Right atrium auricular region (tissue), 2 donors: ENCODE results near the gene C13orf42. TPM values are rescaled to one million over a fixed set of nuclear protein-coding genes. Genes with fewer than 3 reads are reported as not detected.

Experiments
- DNase-seq: peaks from one replicate; pipeline ENCODE4 v3.0.0-alpha.2; 2019; ENCODE audit warnings: low spot score
- H3K27ac ChIP-seq, 2 donors: fragments of 200-600 bp; sonication (generic); 1 replicate in 1 of 2; 2 replicates in 1 of 2; pipeline ENCODE4 v1.5.1; 2016 to 2019
- H3K27me3 ChIP-seq, 2 donors: fragments of 200-600 bp; sonication (generic); one replicate each; pipeline versions ENCODE4 v1.5.1 to v1.6.0; 2017 to 2019
- H3K36me3 ChIP-seq: fragments of 200-600 bp; sonication (generic); one replicate; pipeline ENCODE4 v1.5.1; 2016
- H3K4me1 ChIP-seq, 2 donors: fragments of 200-600 bp; sonication (generic); one replicate each; pipeline versions ENCODE4 v1.5.1 to v1.6.0; 2017 to 2019
- H3K4me3 ChIP-seq, 2 donors: fragments of 200-600 bp; sonication (generic); 1 replicate in 1 of 2; 2 replicates in 1 of 2; pipeline ENCODE4 v1.5.1; 2017 to 2019; ENCODE audit warnings: mild to moderate bottlenecking in 1 of 2, moderate library complexity in 1 of 2
- H3K9me3 ChIP-seq, 2 donors: fragments of 200-600 bp; sonication (generic); one replicate each; pipeline ENCODE4 v1.5.1; 2019
- total RNA-seq, 2 donors: library from RNA; depleted of rRNA; stranded (reverse); fragments of >200 nt; gene quantifications; one replicate each; pipeline ENCODE4 v1.1.0, GENCODE V29; 2016
- TF ChIP-seq, protein P1 (sequence below), 2 donors: fragments of 200-600 bp; sonication (generic); IDR thresholded peaks; one replicate each; pipeline ENCODE4 v1.5.1; 2019; ENCODE audit warnings: antibody characterized with exemption in 2 of 2

Gene C13orf42
- total RNA-seq, 2 donors from 2014 or later, result not detected

DNA sequence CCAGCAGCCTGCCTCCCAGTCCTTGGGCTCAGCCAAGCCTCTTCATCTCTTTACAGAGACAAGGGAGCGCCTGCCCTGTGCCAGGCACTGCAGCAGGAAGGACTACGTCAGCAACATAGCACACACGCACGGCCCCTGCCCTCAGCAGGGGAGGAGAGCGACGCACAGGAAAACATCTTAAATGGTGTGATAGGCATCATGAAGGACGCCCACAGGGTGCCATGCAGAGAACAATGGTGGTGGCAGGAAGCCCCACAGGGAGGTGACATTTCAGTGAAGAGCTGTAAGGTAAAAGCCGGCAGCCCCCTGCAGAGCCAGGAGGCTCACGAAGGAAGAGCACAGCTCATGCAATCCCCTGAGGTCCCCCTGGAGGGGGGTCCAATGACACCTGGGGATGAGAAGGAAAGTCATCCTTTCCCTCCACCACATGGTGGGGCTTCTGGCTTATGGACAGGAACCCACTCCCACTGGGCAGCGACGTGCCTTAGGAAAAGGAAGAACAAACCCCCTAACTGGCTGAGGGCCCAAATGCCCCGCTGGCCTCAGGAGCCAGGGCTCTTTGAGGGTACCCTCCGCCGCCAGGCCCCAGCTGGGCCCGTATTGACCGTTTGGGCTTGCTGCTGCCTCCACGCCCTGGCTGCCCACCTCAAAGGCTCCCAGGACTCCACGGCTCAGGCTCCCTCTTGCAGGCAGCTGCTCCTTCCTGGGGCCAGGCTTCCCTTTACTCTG is 37.3 kb upstream of the C13orf42 start:
- Histone ChIP-seq H3K4me3 (no peak overlapping the region), H3K4me1 (no peaks in the 10 kb centered on the region), H3K27me3 (peaks cover 0 to 4% of the 10 kb centered on the region in 2 donors), H3K36me3 (no peaks in the 10 kb centered on the region), H3K9me3 (no peaks in the 10 kb centered on the region), H3K27ac (no peak overlapping the region)
- DNase-seq, result no peak
- TF ChIP-seq, protein P1, sequence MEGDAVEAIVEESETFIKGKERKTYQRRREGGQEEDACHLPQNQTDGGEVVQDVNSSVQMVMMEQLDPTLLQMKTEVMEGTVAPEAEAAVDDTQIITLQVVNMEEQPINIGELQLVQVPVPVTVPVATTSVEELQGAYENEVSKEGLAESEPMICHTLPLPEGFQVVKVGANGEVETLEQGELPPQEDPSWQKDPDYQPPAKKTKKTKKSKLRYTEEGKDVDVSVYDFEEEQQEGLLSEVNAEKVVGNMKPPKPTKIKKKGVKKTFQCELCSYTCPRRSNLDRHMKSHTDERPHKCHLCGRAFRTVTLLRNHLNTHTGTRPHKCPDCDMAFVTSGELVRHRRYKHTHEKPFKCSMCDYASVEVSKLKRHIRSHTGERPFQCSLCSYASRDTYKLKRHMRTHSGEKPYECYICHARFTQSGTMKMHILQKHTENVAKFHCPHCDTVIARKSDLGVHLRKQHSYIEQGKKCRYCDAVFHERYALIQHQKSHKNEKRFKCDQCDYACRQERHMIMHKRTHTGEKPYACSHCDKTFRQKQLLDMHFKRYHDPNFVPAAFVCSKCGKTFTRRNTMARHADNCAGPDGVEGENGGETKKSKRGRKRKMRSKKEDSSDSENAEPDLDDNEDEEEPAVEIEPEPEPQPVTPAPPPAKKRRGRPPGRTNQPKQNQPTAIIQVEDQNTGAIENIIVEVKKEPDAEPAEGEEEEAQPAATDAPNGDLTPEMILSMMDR (IDR thresholded peaks at IDR 0.05), result no peak

DNA sequence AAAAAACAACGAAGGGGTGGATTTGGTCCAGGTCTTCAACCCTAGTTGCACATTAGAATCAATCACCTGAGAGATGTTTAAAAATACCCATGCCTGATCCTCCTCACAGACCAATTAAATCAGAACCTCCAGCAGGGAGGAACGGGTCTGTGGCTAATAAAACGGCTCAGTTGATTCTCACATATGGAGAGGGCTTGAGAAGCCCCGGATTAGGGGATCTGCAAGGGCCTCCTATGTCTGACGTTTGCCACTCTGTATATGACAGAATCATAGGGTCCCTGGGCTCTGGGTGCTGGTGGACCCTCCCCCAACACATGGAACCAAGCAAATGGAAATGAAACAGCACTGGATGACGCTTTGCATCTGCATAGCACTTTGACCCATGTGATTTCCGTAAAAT is 36.7 kb upstream of the C13orf42 start:
- Histone ChIP-seq H3K4me3 (no peak overlapping the region), H3K4me1 (no peaks in the 10 kb centered on the region), H3K27me3 (peaks cover 0 to 4% of the 10 kb centered on the region in 2 donors), H3K9me3 (no peaks in the 10 kb centered on the region), H3K36me3 (no peaks in the 10 kb centered on the region), H3K27ac (no peak overlapping the region)
- TF ChIP-seq, protein P1 (IDR thresholded peaks at IDR 0.05), result no peak
- DNase-seq, result no peak

DNA sequence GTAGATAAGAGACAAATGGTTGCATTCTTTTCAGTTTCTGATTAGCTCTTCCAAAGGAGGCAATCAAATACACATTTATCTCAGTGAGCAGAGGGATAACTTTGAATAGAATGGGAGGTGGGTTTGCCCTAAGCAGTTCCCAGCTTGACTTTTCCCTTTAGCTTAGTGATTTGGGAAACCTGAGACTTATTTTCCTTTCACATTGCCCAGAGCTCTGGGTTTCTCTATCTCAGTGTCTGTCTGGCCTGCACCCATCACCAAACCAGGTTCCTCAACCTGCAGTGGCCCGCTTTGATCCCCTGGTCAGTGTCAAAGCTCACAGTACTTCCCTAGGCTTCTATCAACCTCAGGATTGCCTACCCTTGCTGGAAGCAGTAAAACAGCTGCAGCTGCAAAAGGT is 35.6 kb upstream of the C13orf42 start:
- no peaks in the 10 kb centered on the region for H3K4me1 ChIP-seq
- no peaks in the 10 kb centered on the region for H3K9me3 ChIP-seq
- no peak overlapping the region for H3K4me3 ChIP-seq
- no peak overlapping the region for H3K27ac ChIP-seq
- peaks cover 0 to 4% of the 10 kb centered on the region in 2 donors for H3K27me3 ChIP-seq
- TF ChIP-seq, protein P1 (IDR thresholded peaks at IDR 0.05), result no peak
- no peaks in the 10 kb centered on the region for H3K36me3 ChIP-seq
- no peak for DNase-seq

DNA sequence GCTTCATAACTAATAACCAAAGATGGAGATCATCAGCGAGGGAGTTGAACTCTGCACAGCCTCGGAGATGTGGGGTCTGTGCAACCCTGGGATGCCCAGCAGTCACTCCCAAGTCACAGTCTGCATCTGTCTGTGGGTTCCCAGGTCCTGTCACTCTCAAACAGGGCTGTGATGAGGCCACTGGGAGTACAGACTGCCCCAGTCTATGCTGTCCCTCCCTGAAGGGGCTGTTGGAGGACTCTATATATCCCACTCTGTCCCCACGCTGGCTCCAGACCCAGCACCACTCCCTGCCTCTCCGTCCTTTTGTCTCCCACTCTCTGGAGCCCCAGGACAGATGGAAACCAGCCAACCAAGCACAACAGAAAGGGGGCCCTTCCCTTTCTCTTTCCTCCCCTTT is 26.2 kb upstream of the C13orf42 start:
- no peak for DNase-seq
- no peaks in the 10 kb centered on the region for H3K27me3 ChIP-seq

DNA sequence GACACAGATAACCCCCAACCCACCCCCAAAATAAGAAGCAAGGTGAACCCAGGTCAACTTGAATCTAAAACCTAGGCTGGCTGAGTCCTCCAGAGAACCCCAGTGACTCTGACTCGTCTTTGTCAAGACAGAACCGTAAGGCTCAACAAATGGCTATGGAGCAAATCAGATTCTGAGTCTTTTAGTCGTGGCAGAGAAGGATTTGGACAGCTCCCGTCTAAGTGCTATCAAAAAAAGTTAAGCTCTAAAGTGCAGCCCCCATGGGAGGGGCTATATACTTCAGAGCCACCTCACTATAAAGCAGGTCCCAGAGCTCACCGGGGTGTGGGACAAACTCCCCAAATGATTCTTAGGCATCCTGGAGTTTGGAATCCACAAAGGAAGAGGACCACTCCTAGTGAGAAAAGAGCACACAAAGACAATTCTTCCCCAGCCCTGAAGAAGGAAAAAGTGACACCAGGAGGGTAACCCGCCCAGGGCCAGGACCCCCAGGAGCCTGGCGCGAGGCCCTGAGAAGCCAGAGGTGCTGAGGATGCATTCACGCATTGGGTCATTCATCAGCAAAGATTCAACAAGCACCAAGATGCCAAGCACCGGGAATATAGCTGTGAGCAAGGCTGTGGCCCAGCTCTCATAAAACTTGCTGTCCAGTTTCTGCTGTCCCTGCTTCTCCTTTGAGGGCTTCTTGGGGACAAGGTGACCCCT is 25.4 kb upstream of the C13orf42 start:
- H3K27ac ChIP-seq, result no peak overlapping the region
- H3K36me3 ChIP-seq, result no peaks in the 10 kb centered on the region
- TF ChIP-seq, protein P1 (IDR thresholded peaks at IDR 0.05), result no peak
- no peaks in the 10 kb centered on the region for H3K9me3 ChIP-seq
- H3K4me3 ChIP-seq, result no peak overlapping the region
- H3K4me1 ChIP-seq, result no peaks in the 10 kb centered on the region
- H3K27me3 ChIP-seq, result no peaks in the 10 kb centered on the region
- no peak for DNase-seq

More for the DNA sequence above, 26.2 kb upstream of the C13orf42 start:
- no peaks in the 10 kb centered on the region for H3K9me3 ChIP-seq
- H3K4me3 ChIP-seq, result no peak overlapping the region
- H3K27ac ChIP-seq, result no peak overlapping the region
- H3K4me1 ChIP-seq, result no peaks in the 10 kb centered on the region
- H3K36me3 ChIP-seq, result no peaks in the 10 kb centered on the region
- TF ChIP-seq, protein P1 (IDR thresholded peaks at IDR 0.05), result no peak
